Measurements from ENCODE around the gene SLCO4A1.

The SLCO4A1 gene

GRCh38 chr20:62633598-62634329, 8.5 kb upstream of the SLCO4A1 start:
- H3K4me3 Mint-ChIP-seq = no peak overlapping the region
- no peaks in the 10 kb centered on the region for H3K36me3 Mint-ChIP-seq (ENCODE audit: low read depth)
- TF ChIP-seq, protein P1, sequence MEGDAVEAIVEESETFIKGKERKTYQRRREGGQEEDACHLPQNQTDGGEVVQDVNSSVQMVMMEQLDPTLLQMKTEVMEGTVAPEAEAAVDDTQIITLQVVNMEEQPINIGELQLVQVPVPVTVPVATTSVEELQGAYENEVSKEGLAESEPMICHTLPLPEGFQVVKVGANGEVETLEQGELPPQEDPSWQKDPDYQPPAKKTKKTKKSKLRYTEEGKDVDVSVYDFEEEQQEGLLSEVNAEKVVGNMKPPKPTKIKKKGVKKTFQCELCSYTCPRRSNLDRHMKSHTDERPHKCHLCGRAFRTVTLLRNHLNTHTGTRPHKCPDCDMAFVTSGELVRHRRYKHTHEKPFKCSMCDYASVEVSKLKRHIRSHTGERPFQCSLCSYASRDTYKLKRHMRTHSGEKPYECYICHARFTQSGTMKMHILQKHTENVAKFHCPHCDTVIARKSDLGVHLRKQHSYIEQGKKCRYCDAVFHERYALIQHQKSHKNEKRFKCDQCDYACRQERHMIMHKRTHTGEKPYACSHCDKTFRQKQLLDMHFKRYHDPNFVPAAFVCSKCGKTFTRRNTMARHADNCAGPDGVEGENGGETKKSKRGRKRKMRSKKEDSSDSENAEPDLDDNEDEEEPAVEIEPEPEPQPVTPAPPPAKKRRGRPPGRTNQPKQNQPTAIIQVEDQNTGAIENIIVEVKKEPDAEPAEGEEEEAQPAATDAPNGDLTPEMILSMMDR (IDR thresholded peaks at IDR 0.05) = no peak
- H3K27ac Mint-ChIP-seq = no peak overlapping the region
- peaks cover 31% of the 10 kb centered on the region for H3K27me3 Mint-ChIP-seq (ENCODE audit: low read depth, poor library complexity)
- H3K9me3 Mint-ChIP-seq = no peaks in the 10 kb centered on the region
- peaks cover 71% of the 10 kb centered on the region for H3K4me1 Mint-ChIP-seq
- no peak for DNase-seq

- Mint-ChIP-seq H3K4me3 (no peak overlapping the region), H3K27me3 (ENCODE audit: low read depth, poor library complexity) (peaks cover 37% of the 10 kb centered on the region), H3K27ac (no peak overlapping the region), H3K9me3 (no peaks in the 10 kb centered on the region), H3K4me1 (peaks cover 78% of the 10 kb centered on the region), H3K36me3 (ENCODE audit: low read depth) (no peaks in the 10 kb centered on the region)
- DNase-seq = no peak
- TF ChIP-seq, protein P1 (IDR thresholded peaks at IDR 0.05) = no peak
These were observed 7.9 kb upstream of the SLCO4A1 start for GRCh38 chr20:62634330-62634967.

DNA sequence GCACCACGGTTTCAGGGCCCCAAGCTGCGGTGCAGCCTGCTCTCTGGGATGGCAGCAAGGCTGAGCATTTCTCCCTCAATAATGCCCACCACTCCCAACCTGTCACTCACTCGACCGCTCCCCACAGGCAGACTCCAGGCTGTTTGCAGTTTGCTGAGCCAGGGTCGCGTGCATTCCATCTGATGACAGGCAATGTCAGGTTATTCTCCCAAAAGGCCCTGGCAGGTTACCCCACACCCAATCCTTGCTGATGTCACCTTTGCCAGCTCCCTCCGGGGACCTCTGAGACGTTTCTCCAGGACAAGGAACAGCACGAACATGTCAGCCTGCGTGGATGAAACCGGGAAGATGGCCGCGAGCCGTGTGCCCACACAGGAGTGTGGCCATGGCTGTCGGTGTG, 7.1 kb upstream of the SLCO4A1 start:
- H3K36me3 Mint-ChIP-seq (ENCODE audit: low read depth) = no peaks in the 10 kb centered on the region
- TF ChIP-seq, protein P1 (IDR thresholded peaks at IDR 0.05) = no peak
- no peak for DNase-seq
- H3K4me1 Mint-ChIP-seq = peaks cover 82% of the 10 kb centered on the region
- H3K4me3 Mint-ChIP-seq = peak overlapping the region; percentile 6
- no peak overlapping the region for H3K27ac Mint-ChIP-seq
- peaks cover 45% of the 10 kb centered on the region for H3K27me3 Mint-ChIP-seq (ENCODE audit: low read depth, poor library complexity)
- H3K9me3 Mint-ChIP-seq = no peaks in the 10 kb centered on the region

- Mint-ChIP-seq H3K27ac (no peak overlapping the region), H3K27me3 (ENCODE audit: low read depth, poor library complexity) (peaks cover 47% of the 10 kb centered on the region), H3K4me3 (no peak overlapping the region), H3K9me3 (no peaks in the 10 kb centered on the region), H3K4me1 (peaks cover 78% of the 10 kb centered on the region), H3K36me3 (ENCODE audit: low read depth) (no peaks in the 10 kb centered on the region)
- DNase-seq = no peak
- TF ChIP-seq, protein P1 (IDR thresholded peaks at IDR 0.05) = no peak
These were observed 6.5 kb upstream of the SLCO4A1 start for GRCh38 chr20:62635852-62636251.

- Mint-ChIP-seq H3K27me3 (ENCODE audit: low read depth, poor library complexity) (peaks cover 53% of the 10 kb centered on the region), H3K9me3 (no peaks in the 10 kb centered on the region), H3K36me3 (ENCODE audit: low read depth) (no peaks in the 10 kb centered on the region), H3K4me3 (no peak overlapping the region), H3K27ac (no peak overlapping the region), H3K4me1 (peaks cover 78% of the 10 kb centered on the region)
- TF ChIP-seq, protein P1 (IDR thresholded peaks at IDR 0.05) = no peak
- no peak for DNase-seq
These were observed 5.9 kb upstream of the SLCO4A1 start for GRCh38 chr20:62636446-62636845.

GRCh38 chr20:62637110-62637509, 5.2 kb upstream of the SLCO4A1 start:
- TF ChIP-seq, protein P1 (IDR thresholded peaks at IDR 0.05) = no peak
- H3K27me3 Mint-ChIP-seq (ENCODE audit: low read depth, poor library complexity) = peaks cover 59% of the 10 kb centered on the region
- DNase-seq = no peak
- H3K27ac Mint-ChIP-seq = no peak overlapping the region
- H3K4me3 Mint-ChIP-seq = no peak overlapping the region
- H3K36me3 Mint-ChIP-seq (ENCODE audit: low read depth) = no peaks in the 10 kb centered on the region
- peaks cover 73% of the 10 kb centered on the region for H3K4me1 Mint-ChIP-seq
- no peaks in the 10 kb centered on the region for H3K9me3 Mint-ChIP-seq
